T-cell (primary cell): ENCODE data around the gene TESK1. TPM values are rescaled to one million over a fixed set of nuclear protein-coding genes. Genes with fewer than 3 reads are reported as not detected.
"Not testable (repeated sequence)": the region's sequence is repeated elsewhere in the genome, so short reads cannot be mapped to it uniquely, and the experiment has no call there.

Source experiments
- ATAC-seq, 4 experiments: fragments of 200-7000 bp in 3 of 4; fragments of 150-1000 bp in 1 of 4; cut with Tn5 transposase; replicated peaks in 1 of 4; 1 replicate in 3 of 4; 2 replicates in 1 of 4; pipeline ENCODE4 v1.10.0; 2021; ENCODE audit warnings: moderate library complexity in 3 of 4, mild to moderate bottlenecking in 2 of 4, moderate number of reproducible peaks in 1 of 4
- CTCF ChIA-PET, 2 donors: fragments of 300-600 bp; sonication (Branson Sonifier 250); formaldehyde crosslinking; loops; one replicate each; lab custom pipeline; 2022; ENCODE audit warnings: antibody characterized with exemption in 2 of 2; lab: Charles Lee
- POLR2A ChIA-PET, 2 donors: fragments of 300-600 bp; sonication (Branson Sonifier 250); formaldehyde crosslinking; loops; one replicate each; lab custom pipeline; 2022; ENCODE audit warnings: antibody characterized with exemption in 2 of 2; lab: Charles Lee
- DNase-seq, 35 experiments: peaks; one replicate each; pipeline versions ENCODE4 v3.0.0 to v3.0.0-alpha.2; 2013 to 2023
- H3K27ac ChIP-seq: one replicate; pipeline ENCODE4 v1.5.1; 2013; ENCODE audit warnings: low read length
- H3K27me3 ChIP-seq, 2 experiments: replicated peaks in 1 of 2; 1 replicate in 1 of 2; 2 replicates in 1 of 2; pipeline versions ENCODE4 v1.6.1 to v1.7.0; 2013; ENCODE audit warnings: low read length in 1 of 2, mixed read lengths in 1 of 2; ENCODE audit not compliant: control insufficient read depth in 2 of 2, insufficient read depth in 2 of 2; ENCODE audit errors: extremely low read depth in 1 of 2
- H3K36me3 ChIP-seq, 2 donors: 1 replicate in 1 of 2; 2 replicates in 1 of 2; pipeline versions ENCODE4 v1.6.1 to v1.7.0; 2013; ENCODE audit warnings: low read length in 1 of 2; ENCODE audit not compliant: control insufficient read depth in 2 of 2, insufficient read depth in 1 of 2; ENCODE audit errors: extremely low read depth in 1 of 2
- H3K4me1 ChIP-seq, 2 experiments: 1 replicate in 1 of 2; 2 replicates in 1 of 2; pipeline versions ENCODE4 v1.6.1 to v1.7.0; 2013; ENCODE audit warnings: low read length in 2 of 2, mixed read lengths in 1 of 2; ENCODE audit not compliant: insufficient read depth in 2 of 2, control insufficient read depth in 1 of 2; ENCODE audit errors: extremely low read depth in 1 of 2
- H3K4me3 ChIP-seq, 2 donors: 1 replicate in 1 of 2; 2 replicates in 1 of 2; pipeline versions ENCODE4 v1.5.1 to v1.7.0; 2013; ENCODE audit warnings: mild to moderate bottlenecking in 2 of 2, low read length in 1 of 2, moderate library complexity in 1 of 2; ENCODE audit not compliant: control insufficient read depth in 1 of 2; ENCODE audit errors: extremely low read depth in 1 of 2
- H3K9me3 ChIP-seq: 2 replicates; pipeline ENCODE4 v1.7.0; 2013
- H3K27ac Mint-ChIP-seq, 2 donors: one replicate each; pipeline ENCODE4 v1.8.0; 2020 to 2021; ENCODE audit warnings: mild to moderate bottlenecking in 2 of 2, mixed read lengths in 2 of 2
- H3K27me3 Mint-ChIP-seq, 2 donors: one replicate each; pipeline ENCODE4 v1.8.0; 2021 to 2022; ENCODE audit warnings: mixed read lengths in 2 of 2
- H3K36me3 Mint-ChIP-seq: one replicate; pipeline ENCODE4 v1.8.0; 2021; ENCODE audit warnings: mixed read lengths
- H3K4me1 Mint-ChIP-seq, 3 donors: one replicate each; pipeline ENCODE4 v1.8.0; 2020 to 2022; ENCODE audit warnings: mixed read lengths in 3 of 3, mild to moderate bottlenecking in 1 of 3
- H3K4me3 Mint-ChIP-seq, 3 donors: one replicate each; pipeline ENCODE4 v1.8.0; 2020 to 2022; ENCODE audit warnings: mild to moderate bottlenecking in 3 of 3, mixed read lengths in 3 of 3, moderate library complexity in 3 of 3
- H3K9me3 Mint-ChIP-seq, 3 donors: one replicate each; pipeline ENCODE4 v1.8.0; 2020 to 2022; ENCODE audit warnings: mixed read lengths in 3 of 3
- WGBS: methylation state at CpG from one replicate; pipeline ENCODE4 v1.1.5; 2013; ENCODE audit warnings: missing lambda C conversion rate; ENCODE audit not compliant: insufficient coverage; 5-methylcytosine and 5-hydroxymethylcytosine counted together
- total RNA-seq, 35 experiments: library from RNA in 6 of 35; stranded (reverse) in 6 of 35; fragments of 120-200 nt in 1 of 35; gene quantifications; one replicate each; pipeline versions ENCODE4 v1.2.1 to v1.2.4 and lab custom pipeline; 2013 to 2026

The TESK1 gene
- total RNA-seq, 5 donors from 2014 or later (not counting 1 experiment from before 2014, with no cell fraction given) = 24.2 to 56.1 (median 47.6) TPM

- Histone ChIP-seq H3K27ac (peak overlapping the region; percentile 57), H3K4me1 (peaks cover 20 to 30% of the 10 kb centered on the region in 2 experiments)
- DNase-seq, H3K4me3 Mint-ChIP-seq, ATAC-seq, H3K27me3 Mint-ChIP-seq, H3K36me3 ChIP-seq, H3K4me3 ChIP-seq, H3K9me3 ChIP-seq, H3K27me3 ChIP-seq, H3K9me3 Mint-ChIP-seq, H3K36me3 Mint-ChIP-seq: not testable (repeated sequence)
- ChIA-PET CTCF (interaction anchor here in 1 of 2 donors (1.0 kb wide), 1 partner anchor 25 kb away, joined by 3 read pairs; no protein-coding TSS in a partner anchor), POLR2A (interaction anchor here in 1 of 2 donors (0.6 kb wide), 1 partner anchor 65 kb away, joined by 3 read pairs; no protein-coding TSS in a partner anchor)
- Mint-ChIP-seq H3K27ac (peak overlapping the region; percentile 41 to 82), H3K4me1 (peaks cover 50 to 69% (median 56%) of the 10 kb centered on the region in 3 donors)
- 100% methylated on average over 2 of the region's 6 CpGs for WGBS
These were observed 31.8 kb downstream of the TESK1 start for GRCh38 chr9:35636877-35637246.

- H3K27me3 Mint-ChIP-seq, H3K9me3 ChIP-seq, H3K27me3 ChIP-seq, H3K9me3 Mint-ChIP-seq, H3K36me3 Mint-ChIP-seq, H3K4me3 ChIP-seq, DNase-seq, ATAC-seq, POLR2A ChIA-PET, H3K36me3 ChIP-seq: not testable (repeated sequence)
- H3K4me1 Mint-ChIP-seq = peaks cover 50 to 69% (median 56%) of the 10 kb centered on the region in 3 donors
- peak overlapping the region in 1 of 3 donors; percentile 65 for H3K4me3 Mint-ChIP-seq
- 96% methylated on average over 9 of the region's 9 CpGs for WGBS
- H3K27ac Mint-ChIP-seq = peak overlapping the region; percentile 82 to 90
- CTCF ChIA-PET = interaction anchor here in 1 of 2 donors (1.1 kb wide), 1 partner anchor 10 kb away, joined by 3 read pairs; no protein-coding TSS in a partner anchor
- Histone ChIP-seq H3K27ac (peak overlapping the region; percentile 71), H3K4me1 (peaks cover 20 to 30% of the 10 kb centered on the region in 2 experiments)
These were observed 32.4 kb downstream of the TESK1 start for GRCh38 chr9:35637427-35637955.

GRCh38 chr9:35638751-35639150, 33.7 kb downstream of the TESK1 start:
- ATAC-seq = peak; percentile 60 to 91 (median 82)
- Histone ChIP-seq H3K4me3 (peak overlapping the region in 1 of 2 donors; percentile 6), H3K4me1 (peaks cover 20 to 37% of the 10 kb centered on the region in 2 experiments), H3K27ac (peak overlapping the region; percentile 71)
- WGBS = no CpG with 5 or more reads among the region's 8 CpGs
- not testable (repeated sequence) for H3K27me3 ChIP-seq, H3K9me3 ChIP-seq, H3K9me3 Mint-ChIP-seq, H3K27me3 Mint-ChIP-seq, H3K36me3 ChIP-seq, H3K36me3 Mint-ChIP-seq
- peak overlapping the region in 2 of 3 donors; percentile 47 to 65 for H3K4me3 Mint-ChIP-seq
- ChIA-PET CTCF (interaction anchor here (0.6 to 2.0 kb wide), 10 partner anchors 8 to 992 kb away, joined by 3 to 13 read pairs (median 4); partner anchors contain the start of genes CCDC107 (in 1 of the 2), CD72 (in 1 of the 2) and RMRP (in 1 of the 2)), POLR2A (interaction anchor here in 1 of 2 donors (0.7 kb wide), 2 partner anchors 8 to 92 kb away, joined by 3 to 11 read pairs; no protein-coding TSS in a partner anchor)
- peaks cover 59 to 70% (median 64%) of the 10 kb centered on the region in 3 donors for H3K4me1 Mint-ChIP-seq
- peak overlapping the region; percentile 82 to 90 for H3K27ac Mint-ChIP-seq
- DNase-seq = peak in 23 of 35 experiments; percentile 16 to 69 (median 39)

- H3K4me1 Mint-ChIP-seq = peaks cover 61 to 70% (median 65%) of the 10 kb centered on the region in 3 donors
These were observed 34.2 kb downstream of the TESK1 start for GRCh38 chr9:35639225-35639624.

GRCh38 chr9:35639631-35640030, 34.6 kb downstream of the TESK1 start:
- peaks cover 9% of the 10 kb centered on the region for H3K36me3 Mint-ChIP-seq
- H3K27me3 ChIP-seq = no peaks in the 10 kb centered on the region
- H3K9me3 ChIP-seq = no peaks in the 10 kb centered on the region
- CTCF ChIA-PET = interaction anchor here (0.6 to 2.0 kb wide), 7 partner anchors 17 to 993 kb away, joined by 3 to 13 read pairs (median 4); partner anchors contain the start of genes CCDC107 (in 1 of the 2) and RMRP (in 1 of the 2)
- ATAC-seq = no peak
- H3K4me1 ChIP-seq = peaks cover 23 to 42% of the 10 kb centered on the region in 2 experiments
- H3K27me3 Mint-ChIP-seq = no peaks in the 10 kb centered on the region
- H3K36me3 ChIP-seq = no peaks in the 10 kb centered on the region
- POLR2A ChIA-PET = interaction anchor here (0.5 to 1.4 kb wide), 4 partner anchors 18 to 203 kb away, joined by 3 to 4 read pairs (median 3); partner anchors contain the start of genes CCDC107 (in 1 of the 2) and RMRP (in 1 of the 2)
- no CpG with 5 or more reads among the region's 1 CpG for WGBS
- H3K4me1 Mint-ChIP-seq = peaks cover 65 to 73% (median 69%) of the 10 kb centered on the region in 3 donors
- no peaks in the 10 kb centered on the region for H3K9me3 Mint-ChIP-seq
- DNase-seq = no peak
- peak overlapping the region; percentile 78 to 90 for H3K27ac Mint-ChIP-seq
- H3K27ac ChIP-seq = peak overlapping the region; percentile 71
- H3K4me3 ChIP-seq = no peak overlapping the region
- peak overlapping the region in 2 of 3 donors; percentile 29 to 65 for H3K4me3 Mint-ChIP-seq

More at GRCh38 chr9:35639225-35639624, 34.2 kb downstream of the TESK1 start:
- H3K4me3 ChIP-seq, H3K9me3 ChIP-seq, H3K36me3 ChIP-seq, DNase-seq, H3K9me3 Mint-ChIP-seq, H3K36me3 Mint-ChIP-seq, H3K27me3 Mint-ChIP-seq, H3K27me3 ChIP-seq: not testable (repeated sequence)
- Mint-ChIP-seq H3K4me3 (peak overlapping the region in 1 of 3 donors; percentile 65), H3K27ac (peak overlapping the region; percentile 78 to 90)
- Histone ChIP-seq H3K27ac (peak overlapping the region; percentile 71), H3K4me1 (peaks cover 20 to 37% of the 10 kb centered on the region in 2 experiments)
- ChIA-PET POLR2A (interaction anchor here in 1 of 2 donors (0.6 to 1.4 kb wide), 3 partner anchors 18 to 203 kb away, joined by 3 to 4 read pairs (median 3); partner anchors contain the start of genes CCDC107 and RMRP), CTCF (interaction anchor here in 1 of 2 donors (0.7 to 2.0 kb wide), 7 partner anchors 17 to 992 kb away, joined by 3 to 13 read pairs (median 4); partner anchors contain the start of genes CCDC107, CD72 and RMRP)
- WGBS = no CpG with 5 or more reads among the region's 1 CpG
- ATAC-seq = peak in 1 of 4 experiments; percentile 63

GRCh38 chr9:35640431-35640830, 35.4 kb downstream of the TESK1 start:
- peaks cover 67 to 73% (median 68%) of the 10 kb centered on the region in 3 donors for H3K4me1 Mint-ChIP-seq
- H3K27me3 Mint-ChIP-seq, ATAC-seq, H3K9me3 Mint-ChIP-seq, H3K4me3 ChIP-seq, DNase-seq, H3K27ac ChIP-seq, H3K9me3 ChIP-seq, H3K36me3 Mint-ChIP-seq, H3K4me3 Mint-ChIP-seq, H3K27me3 ChIP-seq, H3K36me3 ChIP-seq: not testable (repeated sequence)
- H3K4me1 ChIP-seq = peaks cover 25 to 49% of the 10 kb centered on the region in 2 experiments
- 98% methylated on average over 8 of the region's 15 CpGs for WGBS
- ChIA-PET CTCF (interaction anchor here in 1 of 2 donors (2.0 kb wide), 1 partner anchor 16 kb away, joined by 13 read pairs; the partner anchor contains the start of genes CCDC107 and RMRP), POLR2A (interaction anchor here in 1 of 2 donors (1.4 kb wide), 1 partner anchor 17 kb away, joined by 4 read pairs; the partner anchor contains the start of genes CCDC107 and RMRP)
- peak overlapping the region; percentile 8 to 47 for H3K27ac Mint-ChIP-seq
